Urinary bladder (tissue), 4 donors: ENCODE data around the gene CCR5. TPM values are rescaled to one million over a fixed set of nuclear protein-coding genes. Genes with fewer than 3 reads are reported as not detected.

Source experiments
- DNase-seq: peaks from one replicate; pipeline ENCODE4 v3.0.0-alpha.2; 2015; ENCODE audit errors: extremely low spot score
- H3K27ac ChIP-seq: one replicate; pipeline ENCODE4 v1.5.1; 2013; ENCODE audit warnings: low read depth, mild to moderate bottlenecking, moderate library complexity
- H3K36me3 ChIP-seq: one replicate; pipeline ENCODE4 v1.6.1; 2013; ENCODE audit warnings: mild to moderate bottlenecking, moderate library complexity; ENCODE audit not compliant: insufficient read depth
- H3K4me1 ChIP-seq: one replicate; pipeline ENCODE4 v1.6.1; 2013; ENCODE audit warnings: mild to moderate bottlenecking, moderate library complexity; ENCODE audit not compliant: insufficient read depth
- H3K4me3 ChIP-seq: one replicate; pipeline ENCODE4 v1.5.1; 2013; ENCODE audit warnings: low read depth, low read length
- WGBS: extraction: QIAGEN DNeasy Blood & Tissue Kit; methylation state at CpG from one replicate; pipeline ENCODE4 v1.1.7; 2013; 5-methylcytosine and 5-hydroxymethylcytosine counted together
- polyA plus RNA-seq: library from polyadenylated mRNA; stranded (reverse); fragments of 200-250 nt; gene quantifications from one replicate; pipeline ENCODE4 v1.2.3, GENCODE V29; 2013
- total RNA-seq: library from RNA; depleted of rRNA; stranded (reverse); fragments of >200 nt; gene quantifications from one replicate; pipeline ENCODE4 v1.2.3, GENCODE V29; 2014
- donor health status: healthy with polysubstance abuse.
- donor health status: healthy.

The CCR5 gene
- total and polyA plus RNA-seq, 2 donors = 1.0 to 1.4 TPM

GRCh38 chr3:46413951-46414350 is 43.2 kb downstream of the CCR5 start:
- no peak for DNase-seq
- Histone ChIP-seq H3K36me3 (no peaks in the 10 kb centered on the region), H3K4me3 (no peak overlapping the region), H3K4me1 (no peaks in the 10 kb centered on the region), H3K27ac (no peak overlapping the region)
- WGBS = 67% methylated on average over 5 of the region's 5 CpGs

GRCh38 chr3:46414739-46415138 is 44.0 kb downstream of the CCR5 start:
- WGBS = 80% methylated on average over 4 of the region's 4 CpGs
- Histone ChIP-seq H3K36me3 (no peaks in the 10 kb centered on the region), H3K27ac (no peak overlapping the region)

GRCh38 chr3:46416125-46416810 is 45.5 kb downstream of the CCR5 start:
- no peak overlapping the region for H3K4me3 ChIP-seq
- H3K4me1 ChIP-seq = no peaks in the 10 kb centered on the region
- 41% methylated on average over 10 of the region's 10 CpGs for WGBS
- no peak for DNase-seq
- H3K27ac ChIP-seq = no peak overlapping the region
- H3K36me3 ChIP-seq = no peaks in the 10 kb centered on the region

More at GRCh38 chr3:46414739-46415138, 44.0 kb downstream of the CCR5 start:
- DNase-seq = no peak
- Histone ChIP-seq H3K4me3 (no peak overlapping the region), H3K4me1 (no peaks in the 10 kb centered on the region)

- no peak for DNase-seq
- Histone ChIP-seq H3K36me3 (no peaks in the 10 kb centered on the region), H3K4me1 (no peaks in the 10 kb centered on the region), H3K4me3 (no peak overlapping the region), H3K27ac (no peak overlapping the region)
- 74% methylated on average over 7 of the region's 7 CpGs for WGBS
Measured at GRCh38 chr3:46416811-46417510, 46.2 kb downstream of the CCR5 start.

GRCh38 chr3:46417841-46418611 is 47.3 kb downstream of the CCR5 start:
- Histone ChIP-seq H3K27ac (no peak overlapping the region), H3K4me1 (no peaks in the 10 kb centered on the region), H3K4me3 (no peak overlapping the region), H3K36me3 (no peaks in the 10 kb centered on the region)
- DNase-seq = no peak
- WGBS = 84% methylated on average over 9 of the region's 9 CpGs

- H3K4me3 ChIP-seq = no peak overlapping the region
- no peak overlapping the region for H3K27ac ChIP-seq
- no peak for DNase-seq
- WGBS = 97% methylated on average over 4 of the region's 4 CpGs
- H3K4me1 ChIP-seq = no peaks in the 10 kb centered on the region
- H3K36me3 ChIP-seq = no peaks in the 10 kb centered on the region
Measured at GRCh38 chr3:46419816-46420215, 49.1 kb downstream of the CCR5 start.

DNA sequence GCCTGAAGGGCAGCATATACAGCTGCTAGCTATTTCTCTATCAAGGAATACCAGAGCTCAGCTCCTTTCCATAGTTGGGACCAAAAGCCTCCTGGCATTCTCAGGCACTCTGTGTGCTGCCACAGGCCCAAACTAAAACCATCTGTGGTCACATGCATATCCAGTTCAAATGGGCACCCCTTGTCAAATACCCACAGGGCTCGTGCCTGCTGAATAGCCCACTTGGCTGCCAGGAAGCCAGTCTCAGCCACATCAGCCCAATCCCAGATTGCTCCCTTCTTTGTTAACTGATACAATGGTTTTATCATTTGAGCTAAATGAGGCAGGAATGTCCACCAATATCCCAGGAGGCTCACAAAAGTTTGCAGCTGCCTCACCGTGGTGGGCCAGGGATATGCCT is 50.2 kb downstream of the CCR5 start:
- Histone ChIP-seq H3K4me1 (no peaks in the 10 kb centered on the region), H3K4me3 (no peak overlapping the region), H3K27ac (no peak overlapping the region), H3K36me3 (no peaks in the 10 kb centered on the region)
- DNase-seq = no peak
- 83% methylated on average over 2 of the region's 2 CpGs for WGBS

DNA sequence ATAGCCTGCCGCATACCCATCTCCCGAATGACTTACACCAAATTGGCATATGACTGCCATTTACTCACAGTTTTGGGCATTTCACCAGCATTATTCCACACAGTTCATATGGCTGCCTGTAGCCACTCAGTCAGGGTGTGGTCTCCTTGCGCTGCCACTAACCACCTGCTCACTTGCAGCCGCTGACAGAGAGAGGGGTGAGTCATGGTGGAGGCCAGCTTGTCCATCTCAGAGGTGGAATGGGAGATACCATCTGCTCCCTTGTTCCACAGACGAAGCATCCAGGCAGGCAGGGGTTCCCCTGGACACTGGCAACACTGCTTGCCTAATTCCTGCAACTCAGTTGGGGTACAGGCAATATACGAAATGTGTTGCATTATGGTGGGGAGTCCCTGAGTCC is 51.9 kb downstream of the CCR5 start:
- Histone ChIP-seq H3K27ac (no peak overlapping the region), H3K36me3 (no peaks in the 10 kb centered on the region), H3K4me3 (no peak overlapping the region), H3K4me1 (no peaks in the 10 kb centered on the region)
- WGBS = 80% methylated on average over 6 of the region's 6 CpGs
- DNase-seq = no peak

- no peak for DNase-seq
- Histone ChIP-seq H3K4me1 (no peaks in the 10 kb centered on the region), H3K27ac (no peak overlapping the region), H3K36me3 (no peaks in the 10 kb centered on the region), H3K4me3 (no peak overlapping the region)
- 75% methylated on average over 5 of the region's 5 CpGs for WGBS
Measured at GRCh38 chr3:46423588-46423987, 52.8 kb downstream of the CCR5 start.

Other genes starting within 250 kb of the CCR5 start
- 7.7 TPM for gene CCR1, start 162.6 kb upstream of the CCR5 start, total RNA-seq
- gene CCR1, start 162.6 kb upstream of the CCR5 start, polyA plus RNA-seq = 7.3 TPM
- gene CCR3, start 128.5 kb upstream of the CCR5 start, total RNA-seq = not detected
- gene CCR3, start 128.5 kb upstream of the CCR5 start, polyA plus RNA-seq = not detected
- gene CCR2, start 16.8 kb upstream of the CCR5 start, total RNA-seq = 3.3 TPM
- gene CCR2, start 16.8 kb upstream of the CCR5 start, polyA plus RNA-seq = 2.1 TPM
- gene CCRL2, start 36.3 kb downstream of the CCR5 start, total RNA-seq = 2.5 TPM
- 1.6 TPM for gene CCRL2, start 36.3 kb downstream of the CCR5 start, polyA plus RNA-seq
- 3.3 TPM for gene LTF, start 94.0 kb downstream of the CCR5 start, total RNA-seq
- gene LTF, start 94.0 kb downstream of the CCR5 start, polyA plus RNA-seq = 0.66 TPM
- not detected for gene RTP3, start 127.0 kb downstream of the CCR5 start, total RNA-seq
- gene RTP3, start 127.0 kb downstream of the CCR5 start, polyA plus RNA-seq = not detected
- gene LRRC2, start 195.4 kb downstream of the CCR5 start, total RNA-seq = 4.3 TPM
- gene LRRC2, start 195.4 kb downstream of the CCR5 start, polyA plus RNA-seq = 4.2 TPM
- not detected for gene FAM240A, start 241.6 kb downstream of the CCR5 start, total RNA-seq
- gene FAM240A, start 241.6 kb downstream of the CCR5 start, polyA plus RNA-seq = not detected